DMS 273 (cell line): Measurements from ENCODE around the gene NID1.
"Not testable (repeated sequence)": the region's sequence is repeated elsewhere in the genome, so short reads cannot be mapped to it uniquely, and the experiment has no call there.

Experiments used
- DNase-seq: peaks from one replicate; lab custom pipeline; 2025; ENCODE audit not compliant: unreplicated experiment; lab: John Stamatoyannopoulos, UW

Gene NID1

GRCh38 chr1:236095705-236096520 lies 31.0 kb upstream of the NID1 start:
- DNase-seq, result no peak

GRCh38 chr1:236092899-236093298 lies 28.0 kb upstream of the NID1 start:
- DNase-seq, result no peak

GRCh38 chr1:236091933-236092318 lies 27.0 kb upstream of the NID1 start:
- no peak for DNase-seq

GRCh38 chr1:236090741-236091147 lies 25.9 kb upstream of the NID1 start:
- no peak for DNase-seq

GRCh38 chr1:236089046-236089773 lies 24.3 kb upstream of the NID1 start:
- DNase-seq, result no peak

GRCh38 chr1:236086537-236086936 lies 21.6 kb upstream of the NID1 start:
- no peak for DNase-seq

GRCh38 chr1:236085545-236086159 lies 20.8 kb upstream of the NID1 start:
- DNase-seq, result no peak

GRCh38 chr1:236084386-236084730 lies 19.5 kb upstream of the NID1 start:
- DNase-seq, result no peak

- DNase-seq, result no peak
Observed at GRCh38 chr1:236083650-236084385, 18.9 kb upstream of the NID1 start.

GRCh38 chr1:236082526-236082925 lies 17.6 kb upstream of the NID1 start:
- no peak for DNase-seq

- DNase-seq, result no peak
Observed at GRCh38 chr1:236081546-236082227, 16.8 kb upstream of the NID1 start.

- DNase-seq, result no peak
Observed at GRCh38 chr1:236079703-236080102, 14.8 kb upstream of the NID1 start.

GRCh38 chr1:236078993-236079392 lies 14.1 kb upstream of the NID1 start:
- no peak for DNase-seq

GRCh38 chr1:236078077-236078476 lies 13.2 kb upstream of the NID1 start:
- DNase-seq, result not testable (repeated sequence)

- DNase-seq, result no peak
Observed at GRCh38 chr1:236075848-236076247, 11.0 kb upstream of the NID1 start.

- no peak for DNase-seq
Observed at GRCh38 chr1:236073307-236073897, 8.5 kb upstream of the NID1 start.

GRCh38 chr1:236072001-236072400 lies 7.1 kb upstream of the NID1 start:
- DNase-seq, result no peak

- DNase-seq, result no peak
Observed at GRCh38 chr1:236070753-236071152, 5.9 kb upstream of the NID1 start.

- no peak for DNase-seq
Observed at GRCh38 chr1:236069796-236070195, 4.9 kb upstream of the NID1 start.

GRCh38 chr1:236067854-236068454 lies 3.1 kb upstream of the NID1 start:
- DNase-seq, result no peak
